GM12874 (cell line): ENCODE results near the gene OR13C4.

ENCODE experiments used
- TF ChIP-seq, protein P1 (sequence below): IDR thresholded peaks from 2 replicates; pipeline ENCODE4 v1.5.1; 2011; ENCODE audit warnings: low read depth, mild to moderate bottlenecking, control low read depth, low read length, moderate library complexity; ENCODE audit not compliant: insufficient read depth

Gene OR13C4

GRCh38 chr9:104553261-104553660 is 26.3 kb upstream of the OR13C4 start:
- TF ChIP-seq, protein P1, sequence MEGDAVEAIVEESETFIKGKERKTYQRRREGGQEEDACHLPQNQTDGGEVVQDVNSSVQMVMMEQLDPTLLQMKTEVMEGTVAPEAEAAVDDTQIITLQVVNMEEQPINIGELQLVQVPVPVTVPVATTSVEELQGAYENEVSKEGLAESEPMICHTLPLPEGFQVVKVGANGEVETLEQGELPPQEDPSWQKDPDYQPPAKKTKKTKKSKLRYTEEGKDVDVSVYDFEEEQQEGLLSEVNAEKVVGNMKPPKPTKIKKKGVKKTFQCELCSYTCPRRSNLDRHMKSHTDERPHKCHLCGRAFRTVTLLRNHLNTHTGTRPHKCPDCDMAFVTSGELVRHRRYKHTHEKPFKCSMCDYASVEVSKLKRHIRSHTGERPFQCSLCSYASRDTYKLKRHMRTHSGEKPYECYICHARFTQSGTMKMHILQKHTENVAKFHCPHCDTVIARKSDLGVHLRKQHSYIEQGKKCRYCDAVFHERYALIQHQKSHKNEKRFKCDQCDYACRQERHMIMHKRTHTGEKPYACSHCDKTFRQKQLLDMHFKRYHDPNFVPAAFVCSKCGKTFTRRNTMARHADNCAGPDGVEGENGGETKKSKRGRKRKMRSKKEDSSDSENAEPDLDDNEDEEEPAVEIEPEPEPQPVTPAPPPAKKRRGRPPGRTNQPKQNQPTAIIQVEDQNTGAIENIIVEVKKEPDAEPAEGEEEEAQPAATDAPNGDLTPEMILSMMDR = no peak

GRCh38 chr9:104544644-104545043 is 17.6 kb upstream of the OR13C4 start:
- TF ChIP-seq, protein P1 = no peak

- TF ChIP-seq, protein P1 = no peak
Observed at GRCh38 chr9:104539275-104539674, 12.3 kb upstream of the OR13C4 start.

- TF ChIP-seq, protein P1 = no peak
Observed at GRCh38 chr9:104536756-104537155, 9.7 kb upstream of the OR13C4 start, which contains the start of gene OR13C3. Gene OR13C3 (minus strand): TSS chr9:104536856. CDS start chr9:104536723, 133 bp downstream.

GRCh38 chr9:104514901-104515300 is 12.1 kb downstream of the OR13C4 start:
- TF ChIP-seq, protein P1 = no peak

GRCh38 chr9:104506565-104506964 is 20.4 kb downstream of the OR13C4 start:
- TF ChIP-seq, protein P1 = no peak

GRCh38 chr9:104503963-104504362 is 23.0 kb downstream of the OR13C4 start, which contains the start of gene OR13F1:
Gene OR13F1 (plus strand): TSS chr9:104504263. CDS start chr9:104504263, 0 bp downstream.
- TF ChIP-seq, protein P1 = no peak
